HG03066 (cell line): ENCODE results near the gene SPDYC.
"Not testable (repeated sequence)": the region's sequence is repeated elsewhere in the genome, so short reads cannot be mapped to it uniquely, and the experiment has no call there.

Experiments
- ATAC-seq: cut with Tn5 transposase; IDR thresholded peaks from one replicate; pipeline ENCODE4 v1.9.1; 2021; ENCODE audit warnings: low read depth; ENCODE audit not compliant: unreplicated experiment

SPDYC gene

GRCh38 chr11:65134240-65134951 lies 35.6 kb upstream of the SPDYC start, which contains the start of gene SYVN1:
Gene SYVN1 (minus strand): TSS chr11:65134519. CDS start chr11:65133601, 918 bp downstream.
- ATAC-seq = peak; percentile 50

DNA sequence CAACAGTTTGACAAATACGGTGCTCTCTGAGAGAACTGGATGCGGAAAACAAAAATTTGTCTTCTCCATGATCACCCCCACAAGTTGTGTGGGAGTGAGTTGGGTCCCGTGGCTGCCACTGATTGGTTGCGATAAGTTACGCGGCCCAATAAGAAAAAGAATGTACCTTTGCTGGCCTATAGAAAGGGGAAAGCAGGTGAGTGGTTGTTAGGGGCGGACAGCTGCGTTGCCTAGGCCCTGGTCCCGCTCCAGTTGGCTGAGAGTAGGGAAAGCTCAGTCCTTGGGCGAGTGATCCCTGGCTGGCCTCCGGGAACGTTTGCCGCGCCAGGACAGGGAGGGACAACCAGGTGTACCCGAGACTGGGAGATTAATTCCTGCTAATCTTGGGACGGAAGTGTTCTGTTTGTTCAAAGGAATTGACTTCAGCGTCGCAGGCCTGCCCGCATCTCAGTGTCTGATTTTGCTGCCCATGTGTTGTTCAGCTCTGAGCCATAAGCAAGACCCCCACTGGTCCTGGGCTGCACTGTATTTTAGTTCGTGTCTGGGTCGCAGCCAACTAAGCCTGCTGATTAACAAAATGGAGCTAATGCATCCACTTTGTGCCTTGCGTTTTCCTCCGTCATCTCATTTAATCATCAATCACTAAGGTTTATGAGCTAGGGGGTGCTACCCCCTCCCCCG lies 34.9 kb upstream of the SPDYC start:
- ATAC-seq = peak; percentile 59

DNA sequence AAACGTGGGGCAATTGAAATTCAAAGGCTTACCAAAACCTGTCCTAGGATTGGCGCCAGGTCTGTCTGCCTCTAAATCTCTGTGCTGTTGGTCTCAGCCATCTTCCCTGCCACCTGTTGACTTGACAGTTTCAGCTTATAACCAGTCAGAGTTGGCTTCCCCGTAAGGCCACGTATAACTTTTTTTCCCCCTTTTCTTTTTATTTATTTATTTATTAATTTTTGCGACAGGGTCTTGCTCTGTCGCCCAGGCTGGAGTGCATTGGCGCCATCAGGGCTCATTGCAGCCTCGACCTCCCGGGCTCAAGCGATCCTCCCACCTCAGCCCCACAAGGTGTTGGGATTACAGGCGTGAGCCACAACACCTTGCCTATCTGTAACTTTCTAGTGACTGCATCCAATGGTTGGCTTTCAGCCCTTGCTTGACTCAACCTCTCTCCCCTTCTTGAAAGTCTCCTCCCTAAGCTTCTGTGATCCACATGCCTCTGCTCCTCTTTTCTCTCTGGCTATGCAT lies 34.3 kb upstream of the SPDYC start:
- ATAC-seq = no peak

GRCh38 chr11:65136515-65137096 lies 33.4 kb upstream of the SPDYC start:
- ATAC-seq = no peak

- no peak for ATAC-seq
Measured at GRCh38 chr11:65141896-65142494, 28.0 kb upstream of the SPDYC start.

- no peak for ATAC-seq
Measured at GRCh38 chr11:65147352-65148075, 22.5 kb upstream of the SPDYC start.

- no peak for ATAC-seq
Measured at GRCh38 chr11:65148657-65149056, 21.4 kb upstream of the SPDYC start.

- not testable (repeated sequence) for ATAC-seq
Measured at GRCh38 chr11:65150131-65150508, 19.9 kb upstream of the SPDYC start.

DNA sequence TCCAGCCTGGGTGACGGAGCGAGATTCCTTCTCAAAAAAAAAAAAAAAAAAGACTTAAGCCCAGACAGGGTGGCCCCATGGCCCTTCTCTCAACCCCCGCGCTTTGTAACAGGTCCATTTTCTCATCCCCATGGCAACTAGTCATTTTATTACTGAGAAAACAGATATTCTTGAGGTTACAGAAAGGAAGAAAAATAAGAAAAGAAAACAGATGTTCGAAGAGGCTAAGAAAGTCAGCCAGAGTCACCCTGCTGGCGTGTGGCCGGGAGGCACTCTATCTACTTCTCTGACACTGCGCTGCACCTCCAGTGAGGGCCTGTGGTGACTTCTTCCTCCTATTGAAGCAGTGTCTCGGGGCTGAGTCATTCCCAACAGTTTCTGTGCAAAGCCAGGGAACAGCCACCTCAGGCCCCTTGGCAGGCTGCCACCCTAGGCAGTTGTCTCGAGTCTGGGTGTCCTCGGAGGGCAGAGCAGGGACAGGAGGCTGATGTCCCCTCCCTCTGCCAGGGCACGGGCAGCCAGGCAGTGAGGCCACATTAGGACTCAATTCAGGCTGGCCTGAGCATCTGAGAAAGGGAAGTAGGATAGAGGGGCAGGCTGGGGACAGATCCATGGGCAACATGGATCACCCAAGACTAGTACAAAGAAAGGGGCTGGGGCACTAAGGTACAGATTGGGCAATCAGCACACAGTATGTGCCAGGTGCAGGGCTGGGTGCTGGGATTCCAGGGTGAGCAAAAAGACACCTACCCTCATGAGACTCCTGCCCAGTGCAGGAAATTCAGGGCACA lies 19.3 kb upstream of the SPDYC start:
- ATAC-seq = no peak

DNA sequence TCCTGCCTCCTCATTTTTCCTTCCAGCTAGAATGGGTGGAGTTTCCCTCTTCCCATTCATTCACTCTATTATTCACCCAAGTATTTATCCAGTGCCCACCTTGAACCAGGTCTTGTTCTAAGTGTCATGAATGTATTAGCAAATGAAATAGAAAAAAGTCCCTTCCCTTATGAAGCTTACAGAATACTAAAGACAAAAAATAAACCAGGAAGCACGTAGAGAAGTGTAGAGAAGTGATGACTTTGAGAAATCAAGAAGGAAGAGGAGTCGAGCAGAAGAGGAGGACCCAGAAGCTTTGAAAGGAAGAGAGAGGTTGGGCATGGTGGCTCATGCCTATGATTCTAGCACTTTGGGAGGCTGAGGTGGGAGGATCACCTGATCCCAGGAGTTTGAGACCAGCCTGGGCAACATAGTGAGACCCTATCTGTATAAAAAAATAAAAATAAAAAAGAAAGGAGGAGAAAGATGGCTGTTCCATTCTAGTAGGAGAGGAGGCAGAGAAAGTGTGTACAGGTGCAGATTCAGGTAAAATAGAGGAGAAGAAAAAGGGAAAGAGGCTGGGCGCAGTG lies 18.6 kb upstream of the SPDYC start:
- ATAC-seq = no peak

DNA sequence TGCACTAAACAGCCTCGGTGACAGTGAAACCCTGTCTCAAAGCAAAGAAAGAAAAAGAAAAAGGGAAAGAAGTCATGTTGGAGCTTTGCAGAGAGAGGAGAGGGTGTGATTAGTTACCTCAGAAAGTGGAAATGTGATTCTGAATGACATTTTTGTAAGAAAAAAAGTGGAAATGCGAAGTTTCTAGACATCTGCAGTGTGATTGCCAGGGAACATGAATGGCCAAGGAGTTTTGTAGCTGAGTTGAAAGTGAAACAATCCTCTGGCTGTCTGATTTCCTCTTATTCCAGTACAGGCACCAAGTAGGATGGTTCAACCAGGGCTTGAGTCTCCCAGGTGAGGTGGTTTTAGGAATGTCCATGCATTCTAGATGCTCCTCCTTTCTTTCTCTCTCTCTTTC lies 17.9 kb upstream of the SPDYC start:
- ATAC-seq = no peak

- no peak for ATAC-seq
Measured at GRCh38 chr11:65156256-65156655, 13.8 kb upstream of the SPDYC start.

- ATAC-seq = no peak
Measured at GRCh38 chr11:65156926-65157325, 13.1 kb upstream of the SPDYC start.

DNA sequence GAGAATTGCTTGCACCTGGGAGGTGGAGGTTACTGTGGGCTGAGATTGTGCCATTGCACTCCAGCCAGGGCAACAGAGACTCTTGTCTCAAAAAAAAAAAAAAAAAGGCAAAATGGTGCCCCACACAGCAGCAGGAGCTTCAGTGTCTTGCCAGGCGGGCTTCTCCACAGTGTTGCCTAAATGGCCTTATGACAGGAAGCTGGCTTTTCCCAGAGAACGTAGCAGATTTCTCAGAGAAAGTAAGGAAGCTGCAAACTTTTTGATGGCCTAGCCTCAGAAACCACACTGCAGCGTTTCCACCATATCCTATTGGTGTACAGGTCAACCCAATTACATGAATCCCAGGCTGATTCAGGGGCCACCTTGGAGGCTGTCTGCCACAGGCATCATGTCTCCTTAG lies 12.7 kb upstream of the SPDYC start:
- ATAC-seq = no peak

DNA sequence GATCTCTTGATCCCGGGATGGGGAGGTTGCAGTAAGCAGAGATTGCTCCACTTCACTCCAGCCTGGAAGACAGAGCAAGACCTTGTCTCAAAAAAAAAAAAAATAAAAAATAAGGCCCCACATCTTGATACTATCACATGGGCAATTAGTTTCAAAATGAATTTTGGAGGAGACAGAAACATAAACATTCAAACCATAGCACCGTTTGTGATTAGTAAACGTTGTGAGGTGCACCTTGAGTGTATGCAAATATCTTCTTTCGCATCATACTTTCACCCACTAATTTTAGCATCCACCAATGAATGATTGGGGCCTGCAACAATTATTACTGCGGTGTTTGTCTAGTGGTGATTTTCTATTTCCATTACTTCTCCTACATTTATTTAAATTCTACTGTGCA lies 11.0 kb upstream of the SPDYC start:
- peak; percentile 75 for ATAC-seq

GRCh38 chr11:65160643-65161042 lies 9.4 kb upstream of the SPDYC start:
- ATAC-seq = no peak

GRCh38 chr11:65163684-65164083 lies 6.3 kb upstream of the SPDYC start:
- no peak for ATAC-seq

DNA sequence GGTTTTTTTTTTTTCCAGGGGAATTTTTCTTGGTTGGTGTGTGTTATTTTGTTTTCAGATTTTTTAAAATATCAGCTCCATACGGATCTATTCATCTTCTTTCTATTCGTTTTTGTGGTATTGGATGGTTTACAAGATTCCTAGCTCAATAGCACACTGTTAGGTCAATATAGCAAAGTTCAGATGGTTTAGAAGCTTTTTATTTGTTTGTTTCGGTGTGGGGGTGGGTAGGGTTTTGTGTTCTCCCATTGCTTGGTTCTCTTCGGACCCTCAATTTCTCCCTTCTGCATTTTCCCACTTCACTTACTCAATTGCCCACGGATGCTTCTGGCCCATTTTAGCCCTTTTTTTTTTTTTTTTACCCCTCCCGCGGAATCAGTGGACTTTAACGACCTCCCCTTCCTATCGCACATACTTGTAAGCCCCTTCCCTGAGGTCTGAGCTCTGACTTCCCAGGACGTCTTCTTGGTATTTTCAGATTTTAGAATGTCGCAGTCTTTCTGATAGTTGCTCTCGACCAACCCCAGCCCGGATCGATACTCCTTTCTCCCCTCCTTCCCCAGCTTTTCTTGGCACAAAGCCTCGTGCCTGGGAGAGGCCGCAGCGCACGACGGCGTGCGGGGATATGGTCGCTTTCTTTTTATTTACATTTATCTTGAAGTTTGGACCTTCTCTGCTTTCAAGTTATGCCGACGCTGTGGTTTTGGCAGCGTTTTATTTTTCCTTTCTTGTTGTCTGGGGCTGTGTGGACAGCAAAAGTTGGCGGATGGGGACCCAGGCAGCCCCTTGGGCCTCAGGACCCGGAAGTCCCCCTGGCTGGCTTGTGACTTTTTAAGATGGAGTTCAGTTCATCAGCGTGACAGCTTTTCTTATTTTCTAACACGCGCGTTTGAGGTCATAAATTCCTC lies 4.4 kb upstream of the SPDYC start:
- no peak for ATAC-seq
